Endothelial cell of umbilical vein (primary cell): ENCODE data around the gene ZDHHC17.

ENCODE experiments used
- POLR2AphosphoS5 ChIP-seq: IDR thresholded peaks from 2 replicates; pipeline ENCODE4 v1.6.1; 2012; ENCODE audit warnings: low read depth, mild to moderate bottlenecking, control low read depth, low read length, moderate library complexity; ENCODE audit not compliant: insufficient read depth
- TF ChIP-seq, protein P1 (sequence below), 2 donors: IDR thresholded peaks; 1 replicate in 1 of 2; 2 replicates in 1 of 2; pipeline ENCODE4 v1.5.1; 2011; ENCODE audit warnings: low read length in 2 of 2, mild to moderate bottlenecking in 2 of 2, moderate library complexity in 2 of 2, control low read depth in 1 of 2, inconsistent platforms in 1 of 2, low read depth in 1 of 2; ENCODE audit not compliant: insufficient read depth in 1 of 2; ENCODE audit errors: extremely low read depth in 1 of 2

DNA sequence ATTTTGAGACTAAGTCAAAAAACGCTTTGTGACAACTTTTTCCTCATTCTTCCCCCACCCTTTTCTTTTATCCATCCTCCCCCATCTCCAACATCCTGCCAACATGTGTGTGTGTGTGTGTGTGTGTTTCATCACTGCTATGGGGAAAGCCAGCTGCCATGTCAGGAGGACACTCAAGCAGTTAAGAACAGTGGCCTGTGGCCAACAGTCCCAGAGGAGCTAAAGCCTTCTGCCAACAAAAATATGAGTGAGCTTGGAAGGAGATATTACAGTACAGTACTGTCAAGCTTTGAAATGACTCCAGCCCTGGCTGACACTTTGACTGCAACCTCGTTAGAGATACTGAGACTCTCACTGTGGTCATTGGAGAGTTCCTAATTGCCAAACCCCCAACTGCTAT lies 119.9 kb downstream of the ZDHHC17 start:
- TF ChIP-seq POLR2AphosphoS5: no peak
- TF ChIP-seq, protein P1, sequence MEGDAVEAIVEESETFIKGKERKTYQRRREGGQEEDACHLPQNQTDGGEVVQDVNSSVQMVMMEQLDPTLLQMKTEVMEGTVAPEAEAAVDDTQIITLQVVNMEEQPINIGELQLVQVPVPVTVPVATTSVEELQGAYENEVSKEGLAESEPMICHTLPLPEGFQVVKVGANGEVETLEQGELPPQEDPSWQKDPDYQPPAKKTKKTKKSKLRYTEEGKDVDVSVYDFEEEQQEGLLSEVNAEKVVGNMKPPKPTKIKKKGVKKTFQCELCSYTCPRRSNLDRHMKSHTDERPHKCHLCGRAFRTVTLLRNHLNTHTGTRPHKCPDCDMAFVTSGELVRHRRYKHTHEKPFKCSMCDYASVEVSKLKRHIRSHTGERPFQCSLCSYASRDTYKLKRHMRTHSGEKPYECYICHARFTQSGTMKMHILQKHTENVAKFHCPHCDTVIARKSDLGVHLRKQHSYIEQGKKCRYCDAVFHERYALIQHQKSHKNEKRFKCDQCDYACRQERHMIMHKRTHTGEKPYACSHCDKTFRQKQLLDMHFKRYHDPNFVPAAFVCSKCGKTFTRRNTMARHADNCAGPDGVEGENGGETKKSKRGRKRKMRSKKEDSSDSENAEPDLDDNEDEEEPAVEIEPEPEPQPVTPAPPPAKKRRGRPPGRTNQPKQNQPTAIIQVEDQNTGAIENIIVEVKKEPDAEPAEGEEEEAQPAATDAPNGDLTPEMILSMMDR (IDR thresholded peaks at IDR 0.05; ENCODE audit: extremely low read depth in 1 of 2, insufficient read depth in 1 of 2, low read depth in 1 of 2, low read length in 2 of 2): no peak
